Measurements from ENCODE around the gene GCAT. TPM values are rescaled to one million over a fixed set of nuclear protein-coding genes. Genes with fewer than 3 reads are reported as not detected.

GCAT gene
- total and polyA plus RNA-seq, 2 of the 13 experiments (the other 11 are each of a cell fraction or from before 2014, with no cell fraction given) = 28.0 to 50.3 TPM

DNA sequence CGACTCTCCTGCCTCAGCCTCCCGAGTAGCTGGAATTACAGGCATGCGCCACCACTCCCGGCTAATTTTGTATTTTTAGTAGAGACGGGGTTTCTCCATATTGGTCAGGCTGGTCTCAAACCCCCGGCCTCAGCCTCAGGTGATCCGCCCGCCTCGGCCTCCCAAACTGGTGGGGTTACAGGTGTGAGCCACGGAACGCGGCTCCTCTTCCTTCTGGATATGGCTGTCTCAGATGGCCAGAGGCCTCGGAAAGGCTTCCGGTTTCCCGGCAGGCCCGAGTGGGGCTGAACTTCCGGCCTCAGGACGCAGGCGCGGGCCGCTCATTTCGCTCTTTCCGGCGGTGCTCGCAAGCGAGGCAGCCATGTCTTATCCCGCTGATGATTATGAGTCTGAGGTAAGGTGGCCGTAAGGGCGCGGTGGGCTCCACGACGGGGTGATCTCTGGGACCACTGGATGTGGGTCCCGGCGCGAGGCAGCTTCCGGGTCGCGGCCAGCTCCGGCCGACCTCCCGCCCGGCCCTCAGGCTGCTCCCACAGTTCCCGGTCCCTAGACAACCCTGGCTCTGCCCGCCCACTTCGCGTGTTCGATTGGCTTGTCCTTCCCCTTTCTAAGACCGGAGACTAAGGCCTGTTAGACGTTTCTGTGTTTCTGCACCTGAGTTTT is 41.5 kb downstream of the GCAT start, which contains the start of gene EIF3L (continued):
- TF ChIP-seq SOX13 (IDR thresholded peaks at IDR 0.05) (no peak), SOX13 (CRISPR knock-in tag; conservative IDR thresholded peaks at IDR 0.05 in 1 of 2, IDR thresholded peaks at IDR 0.05 in 1 of 2) (peak in 1 of 2 experiments; percentile 47; a peak in 1 of 4 replicates), ZNF232 (CRISPR knock-in tag; IDR thresholded peaks at IDR 0.05; ENCODE audit: borderline replicate concordance) (peak; percentile 74; the same call in 1 of the 2 replicates), ZNF792 (CRISPR knock-in tag; IDR thresholded peaks at IDR 0.05) (0 out of 2 replicates have a peak, but pooled peaks have one; percentile 34), PPARG (CRISPR knock-in tag; conservative IDR thresholded peaks at IDR 0.05) (no peak), NFATC3 (CRISPR knock-in tag; IDR thresholded peaks at IDR 0.05) (0 out of 2 replicates have a peak, but pooled peaks have one; percentile 46), NFYB (CRISPR knock-in tag; IDR thresholded peaks at IDR 0.05) (peak; percentile 38), ZNF83 (CRISPR knock-in tag; IDR thresholded peaks at IDR 0.05; ENCODE audit: borderline replicate concordance) (no peak), RBM39 (IDR thresholded peaks at IDR 0.05; ENCODE audit: low read depth, low read length, poor library complexity, severe bottlenecking) (no peak), HCFC1 (IDR thresholded peaks at IDR 0.05; ENCODE audit: low read depth, low read length) (peak; percentile 48; the same call in 1 of the 2 replicates), ZEB1 (IDR thresholded peaks at IDR 0.05; ENCODE audit: insufficient replicate concordance, low read depth) (peak; percentile 89), PITX1 (CRISPR knock-in tag; IDR thresholded peaks at IDR 0.05) (peak; percentile 57; the same call in 1 of the 2 replicates), SALL1 (CRISPR knock-in tag; IDR thresholded peaks at IDR 0.05) (peak; percentile 50), KAT7 (CRISPR knock-in tag; IDR thresholded peaks at IDR 0.05; ENCODE audit: borderline replicate concordance) (peak; percentile 87; the same call in 1 of the 2 replicates), KDM5B (CRISPR knock-in tag; IDR thresholded peaks at IDR 0.05; ENCODE audit: borderline replicate concordance) (peak; percentile 59; the same call in 1 of the 2 replicates), BCL6 (CRISPR knock-in tag; IDR thresholded peaks at IDR 0.05) (peak; percentile 45; the same call in 1 of the 2 replicates), ZNF430 (CRISPR knock-in tag; IDR thresholded peaks at IDR 0.05) (peak; percentile 59; the same call in 1 of the 2 replicates), SUZ12 (IDR thresholded peaks at IDR 0.05; ENCODE audit: low read depth, low read length) (peak; percentile 30; the same call in 1 of the 2 replicates), MTF1 (CRISPR knock-in tag; IDR thresholded peaks at IDR 0.05) (0 out of 2 replicates have a peak, but pooled peaks have one; percentile 51), SNAPC2 (CRISPR knock-in tag; IDR thresholded peaks at IDR 0.05) (no peak), SIN3A (IDR thresholded peaks at IDR 0.05; ENCODE audit: borderline replicate concordance, low read depth, low read length) (peak; percentile 79; the same call in 1 of the 2 replicates), ZNF703 (CRISPR knock-in tag; IDR thresholded peaks at IDR 0.05; ENCODE audit: borderline replicate concordance) (peak; percentile 21; the same call in 1 of the 2 replicates)
- TF ChIP-seq, protein P1, sequence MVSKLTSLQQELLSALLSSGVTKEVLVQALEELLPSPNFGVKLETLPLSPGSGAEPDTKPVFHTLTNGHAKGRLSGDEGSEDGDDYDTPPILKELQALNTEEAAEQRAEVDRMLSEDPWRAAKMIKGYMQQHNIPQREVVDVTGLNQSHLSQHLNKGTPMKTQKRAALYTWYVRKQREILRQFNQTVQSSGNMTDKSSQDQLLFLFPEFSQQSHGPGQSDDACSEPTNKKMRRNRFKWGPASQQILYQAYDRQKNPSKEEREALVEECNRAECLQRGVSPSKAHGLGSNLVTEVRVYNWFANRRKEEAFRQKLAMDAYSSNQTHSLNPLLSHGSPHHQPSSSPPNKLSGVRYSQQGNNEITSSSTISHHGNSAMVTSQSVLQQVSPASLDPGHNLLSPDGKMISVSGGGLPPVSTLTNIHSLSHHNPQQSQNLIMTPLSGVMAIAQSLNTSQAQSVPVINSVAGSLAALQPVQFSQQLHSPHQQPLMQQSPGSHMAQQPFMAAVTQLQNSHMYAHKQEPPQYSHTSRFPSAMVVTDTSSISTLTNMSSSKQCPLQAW (CRISPR knock-in tag; IDR thresholded peaks at IDR 0.05) = peak; percentile 80
- TF ChIP-seq, protein P2, sequence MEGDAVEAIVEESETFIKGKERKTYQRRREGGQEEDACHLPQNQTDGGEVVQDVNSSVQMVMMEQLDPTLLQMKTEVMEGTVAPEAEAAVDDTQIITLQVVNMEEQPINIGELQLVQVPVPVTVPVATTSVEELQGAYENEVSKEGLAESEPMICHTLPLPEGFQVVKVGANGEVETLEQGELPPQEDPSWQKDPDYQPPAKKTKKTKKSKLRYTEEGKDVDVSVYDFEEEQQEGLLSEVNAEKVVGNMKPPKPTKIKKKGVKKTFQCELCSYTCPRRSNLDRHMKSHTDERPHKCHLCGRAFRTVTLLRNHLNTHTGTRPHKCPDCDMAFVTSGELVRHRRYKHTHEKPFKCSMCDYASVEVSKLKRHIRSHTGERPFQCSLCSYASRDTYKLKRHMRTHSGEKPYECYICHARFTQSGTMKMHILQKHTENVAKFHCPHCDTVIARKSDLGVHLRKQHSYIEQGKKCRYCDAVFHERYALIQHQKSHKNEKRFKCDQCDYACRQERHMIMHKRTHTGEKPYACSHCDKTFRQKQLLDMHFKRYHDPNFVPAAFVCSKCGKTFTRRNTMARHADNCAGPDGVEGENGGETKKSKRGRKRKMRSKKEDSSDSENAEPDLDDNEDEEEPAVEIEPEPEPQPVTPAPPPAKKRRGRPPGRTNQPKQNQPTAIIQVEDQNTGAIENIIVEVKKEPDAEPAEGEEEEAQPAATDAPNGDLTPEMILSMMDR (CRISPR knock-in tag; IDR thresholded peaks at IDR 0.05) = 0 out of 2 replicates have a peak, but pooled peaks have one; percentile 8
- TF ChIP-seq, protein P3, sequence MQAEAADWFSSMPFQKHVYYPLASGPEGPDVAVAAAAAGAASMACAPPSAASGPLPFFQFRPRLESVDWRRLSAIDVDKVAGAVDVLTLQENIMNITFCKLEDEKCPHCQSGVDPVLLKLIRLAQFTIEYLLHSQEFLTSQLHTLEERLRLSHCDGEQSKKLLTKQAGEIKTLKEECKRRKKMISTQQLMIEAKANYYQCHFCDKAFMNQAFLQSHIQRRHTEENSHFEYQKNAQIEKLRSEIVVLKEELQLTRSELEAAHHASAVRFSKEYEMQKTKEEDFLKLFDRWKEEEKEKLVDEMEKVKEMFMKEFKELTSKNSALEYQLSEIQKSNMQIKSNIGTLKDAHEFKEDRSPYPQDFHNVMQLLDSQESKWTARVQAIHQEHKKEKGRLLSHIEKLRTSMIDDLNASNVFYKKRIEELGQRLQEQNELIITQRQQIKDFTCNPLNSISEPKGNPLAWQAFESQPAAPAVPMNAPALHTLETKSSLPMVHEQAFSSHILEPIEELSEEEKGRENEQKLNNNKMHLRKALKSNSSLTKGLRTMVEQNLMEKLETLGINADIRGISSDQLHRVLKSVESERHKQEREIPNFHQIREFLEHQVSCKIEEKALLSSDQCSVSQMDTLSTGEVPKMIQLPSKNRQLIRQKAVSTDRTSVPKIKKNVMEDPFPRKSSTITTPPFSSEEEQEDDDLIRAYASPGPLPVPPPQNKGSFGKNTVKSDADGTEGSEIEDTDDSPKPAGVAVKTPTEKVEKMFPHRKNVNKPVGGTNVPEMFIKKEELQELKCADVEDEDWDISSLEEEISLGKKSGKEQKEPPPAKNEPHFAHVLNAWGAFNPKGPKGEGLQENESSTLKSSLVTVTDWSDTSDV (CRISPR knock-in tag; IDR thresholded peaks at IDR 0.05) = peak; percentile 60; the same call in 1 of the 2 replicates
